RWPE2 (cell line): ENCODE measurements around the gene LHFPL2.

Experiments used
- ATAC-seq: fragments of 200-7000 bp; cut with Tn5 transposase; 3 replicates; pipeline ENCODE4 v1.9.1; 2021; ENCODE audit warnings: low read depth
- DNase-seq: peaks from one replicate; pipeline ENCODE4 v3.0.0-alpha.2; 2020; ENCODE audit warnings: low spot score
- H3K27ac ChIP-seq: fragments of 450-650 bp; 2 replicates; pipeline ENCODE4 v1.5.1; 2017; ENCODE audit warnings: mild to moderate bottlenecking; ENCODE audit not compliant: poor library complexity, severe bottlenecking
- H3K27me3 ChIP-seq: fragments of 250-450 bp; sonication (Bioruptor Pico); 2 replicates; pipeline ENCODE4 v1.5.1; 2021; ENCODE audit warnings: mild to moderate bottlenecking, moderate library complexity; ENCODE audit not compliant: insufficient read depth, poor library complexity, severe bottlenecking
- H3K36me3 ChIP-seq: fragments of 250-450 bp; sonication (Bioruptor Pico); 2 replicates; pipeline ENCODE4 v1.5.1; 2020; ENCODE audit warnings: low read depth, mild to moderate bottlenecking, moderate library complexity
- H3K4me1 ChIP-seq: fragments of 250-450 bp; sonication (Bioruptor Pico); 2 replicates; pipeline ENCODE4 v1.5.1; 2021; ENCODE audit warnings: mild to moderate bottlenecking, moderate library complexity; ENCODE audit not compliant: insufficient read depth, poor library complexity, severe bottlenecking
- H3K4me3 ChIP-seq: fragments of 250-450 bp; sonication (Bioruptor Pico); 2 replicates; pipeline ENCODE4 v1.5.1; 2021; ENCODE audit warnings: mild to moderate bottlenecking, moderate library complexity; ENCODE audit not compliant: severe bottlenecking
- H3K9me3 ChIP-seq: fragments of 250-450 bp; sonication (Bioruptor Pico); 2 replicates; pipeline ENCODE4 v1.5.1; 2021; ENCODE audit warnings: mild to moderate bottlenecking, moderate library complexity; ENCODE audit not compliant: severe bottlenecking
- TF ChIP-seq, protein P1 (sequence below): fragments of 450-650 bp; IDR thresholded peaks from one replicate; pipeline ENCODE4 v1.5.1; 2017; ENCODE audit warnings: mild to moderate bottlenecking, moderate library complexity; ENCODE audit not compliant: poor library complexity, severe bottlenecking

The LHFPL2 gene

GRCh38 chr5:78653681-78654366 is 5.3 kb upstream of the LHFPL2 start:
- no peaks in the 10 kb centered on the region for H3K36me3 ChIP-seq
- H3K4me3 ChIP-seq = no peak overlapping the region
- no peak for DNase-seq
- H3K27ac ChIP-seq = no peak overlapping the region
- no peaks in the 10 kb centered on the region for H3K27me3 ChIP-seq
- H3K9me3 ChIP-seq = no peaks in the 10 kb centered on the region
- TF ChIP-seq, protein P1, sequence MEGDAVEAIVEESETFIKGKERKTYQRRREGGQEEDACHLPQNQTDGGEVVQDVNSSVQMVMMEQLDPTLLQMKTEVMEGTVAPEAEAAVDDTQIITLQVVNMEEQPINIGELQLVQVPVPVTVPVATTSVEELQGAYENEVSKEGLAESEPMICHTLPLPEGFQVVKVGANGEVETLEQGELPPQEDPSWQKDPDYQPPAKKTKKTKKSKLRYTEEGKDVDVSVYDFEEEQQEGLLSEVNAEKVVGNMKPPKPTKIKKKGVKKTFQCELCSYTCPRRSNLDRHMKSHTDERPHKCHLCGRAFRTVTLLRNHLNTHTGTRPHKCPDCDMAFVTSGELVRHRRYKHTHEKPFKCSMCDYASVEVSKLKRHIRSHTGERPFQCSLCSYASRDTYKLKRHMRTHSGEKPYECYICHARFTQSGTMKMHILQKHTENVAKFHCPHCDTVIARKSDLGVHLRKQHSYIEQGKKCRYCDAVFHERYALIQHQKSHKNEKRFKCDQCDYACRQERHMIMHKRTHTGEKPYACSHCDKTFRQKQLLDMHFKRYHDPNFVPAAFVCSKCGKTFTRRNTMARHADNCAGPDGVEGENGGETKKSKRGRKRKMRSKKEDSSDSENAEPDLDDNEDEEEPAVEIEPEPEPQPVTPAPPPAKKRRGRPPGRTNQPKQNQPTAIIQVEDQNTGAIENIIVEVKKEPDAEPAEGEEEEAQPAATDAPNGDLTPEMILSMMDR = no peak
- ATAC-seq = no peak
- H3K4me1 ChIP-seq = no peaks in the 10 kb centered on the region

GRCh38 chr5:78653031-78653430 is 4.5 kb upstream of the LHFPL2 start:
- Histone ChIP-seq H3K27ac (no peak overlapping the region), H3K9me3 (no peaks in the 10 kb centered on the region), H3K4me3 (no peak overlapping the region), H3K36me3 (no peaks in the 10 kb centered on the region), H3K27me3 (no peaks in the 10 kb centered on the region), H3K4me1 (no peaks in the 10 kb centered on the region)
- TF ChIP-seq, protein P1 = no peak
- no peak for ATAC-seq
- no peak for DNase-seq

GRCh38 chr5:78651468-78651867 is 2.9 kb upstream of the LHFPL2 start:
- TF ChIP-seq, protein P1 = no peak
- DNase-seq (no peak), ATAC-seq (no peak)
- H3K27me3 ChIP-seq = no peaks in the 10 kb centered on the region
- no peaks in the 10 kb centered on the region for H3K9me3 ChIP-seq
- H3K4me1 ChIP-seq = peaks cover 7% of the 10 kb centered on the region
- H3K4me3 ChIP-seq = no peak overlapping the region
- peaks cover 8% of the 10 kb centered on the region for H3K36me3 ChIP-seq
- no peak overlapping the region for H3K27ac ChIP-seq

GRCh38 chr5:78650531-78650930 is 2.0 kb upstream of the LHFPL2 start:
- H3K27me3 ChIP-seq = no peaks in the 10 kb centered on the region
- ATAC-seq (no peak), DNase-seq (no peak)
- peaks cover 15% of the 10 kb centered on the region for H3K4me1 ChIP-seq
- peak overlapping the region; percentile 84 for H3K27ac ChIP-seq
- H3K36me3 ChIP-seq = peaks cover 17% of the 10 kb centered on the region
- H3K4me3 ChIP-seq = no peak overlapping the region
- no peaks in the 10 kb centered on the region for H3K9me3 ChIP-seq
- TF ChIP-seq, protein P1 = no peak

DNA sequence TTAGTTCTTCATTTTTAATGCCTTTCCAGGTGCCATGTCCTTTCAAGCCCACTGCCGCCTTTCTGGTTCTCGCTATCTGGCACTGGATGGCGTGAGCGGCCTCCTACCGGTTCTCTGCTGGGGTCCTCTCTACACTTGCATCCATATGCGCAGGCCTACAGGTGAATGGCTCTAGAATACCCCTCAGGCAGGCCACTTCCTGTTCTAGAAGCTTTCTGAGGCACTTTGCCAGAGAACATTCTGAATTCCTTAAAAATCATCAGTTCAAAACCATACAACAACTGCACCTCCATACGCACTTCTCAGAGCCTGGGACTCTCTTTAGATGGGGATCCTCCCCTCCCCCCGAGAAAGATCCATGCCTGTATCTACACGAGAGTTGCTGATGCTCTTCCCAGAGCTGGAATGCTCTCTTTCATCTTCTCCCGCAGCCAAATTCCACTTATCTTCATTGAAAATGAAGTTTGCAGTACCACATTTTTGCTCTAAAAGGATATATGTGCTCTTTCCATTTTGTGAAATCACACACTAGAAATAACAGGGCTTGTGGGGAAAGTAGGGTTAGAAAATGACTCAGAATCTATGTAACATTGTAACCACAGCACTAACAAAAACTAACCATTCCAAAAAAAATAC is 1.4 kb upstream of the LHFPL2 start:
- no peaks in the 10 kb centered on the region for H3K9me3 ChIP-seq
- ATAC-seq (no peak), DNase-seq (no peak)
- H3K27me3 ChIP-seq = no peaks in the 10 kb centered on the region
- H3K36me3 ChIP-seq = peaks cover 21% of the 10 kb centered on the region
- peaks cover 15% of the 10 kb centered on the region for H3K4me1 ChIP-seq
- H3K27ac ChIP-seq = peak overlapping the region; percentile 84
- no peak overlapping the region for H3K4me3 ChIP-seq
- TF ChIP-seq, protein P1 = no peak
